Breast epithelium (tissue), 4 donors: ENCODE results near the gene TYW5. TPM values are rescaled to one million over a fixed set of nuclear protein-coding genes. Genes with fewer than 3 reads are reported as not detected.

ENCODE experiments used
- DNase-seq, 2 donors: peaks; one replicate each; pipeline ENCODE4 v3.0.0-alpha.2; 2019; ENCODE audit warnings: low spot score in 2 of 2
- H3K27ac ChIP-seq, 2 donors: fragments of 200-600 bp; sonication (generic) in 1 of 2; one replicate each; pipeline ENCODE4 v1.5.1; 2016 to 2019; ENCODE audit warnings: mild to moderate bottlenecking in 1 of 2
- H3K27me3 ChIP-seq, 2 donors: fragments of 200-600 bp; sonication (generic) in 1 of 2; one replicate each; pipeline versions ENCODE4 v1.5.1 to v1.6.0; 2017 to 2019; ENCODE audit warnings: control low read depth in 1 of 2, mild to moderate bottlenecking in 1 of 2
- H3K36me3 ChIP-seq: fragments of 200-600 bp; one replicate; pipeline ENCODE4 v1.5.1; 2019
- H3K4me1 ChIP-seq, 2 donors: fragments of 200-600 bp; sonication (generic); one replicate each; pipeline ENCODE4 v1.5.1; 2016 to 2019; ENCODE audit warnings: control low read depth in 1 of 2
- H3K4me3 ChIP-seq, 3 donors: fragments of 200-600 bp; sonication (generic); 1 replicate in 2 of 3; 2 replicates in 1 of 3; pipeline ENCODE4 v1.5.1; 2016 to 2019; ENCODE audit warnings: mild to moderate bottlenecking in 3 of 3, moderate library complexity in 2 of 3
- H3K9me3 ChIP-seq, 2 donors: fragments of 200-600 bp; sonication (generic) in 1 of 2; one replicate each; pipeline ENCODE4 v1.5.1; 2016 to 2019; ENCODE audit warnings: control low read depth in 1 of 2
- CTCF ChIP-seq, 3 donors: fragments of 450-650 bp; IDR thresholded peaks; one replicate each; pipeline ENCODE4 v1.5.1; 2016 to 2017; ENCODE audit warnings: antibody characterized with exemption in 3 of 3, mild to moderate bottlenecking in 3 of 3, moderate library complexity in 3 of 3
- POLR2A ChIP-seq: fragments of 450-650 bp; IDR thresholded peaks from one replicate; pipeline ENCODE4 v1.6.1; 2016; ENCODE audit warnings: antibody characterized with exemption, mild to moderate bottlenecking, moderate library complexity
- POLR2AphosphoS5 ChIP-seq, 3 donors: sonication (generic); formaldehyde crosslinking; IDR thresholded peaks; one replicate each; pipeline ENCODE4 v1.6.1; 2017; ENCODE audit warnings: antibody characterized with exemption in 3 of 3
- intact Hi-C: fragments of 100-400 bp; cut with DNase I; formaldehyde crosslinking; loops from one replicate; pipeline ENCODE4 v1.15.1; 2023; ENCODE audit warnings: low total_unique reads
- total RNA-seq, 3 donors: library from RNA; depleted of rRNA; stranded (reverse); fragments of >200 nt; gene quantifications; one replicate each; pipeline ENCODE4 v1.1.0, GENCODE V29; 2016

The TYW5 gene
- total RNA-seq, 3 donors from 2014 or later = 7.2 to 12.9 (median 9.8) TPM

DNA sequence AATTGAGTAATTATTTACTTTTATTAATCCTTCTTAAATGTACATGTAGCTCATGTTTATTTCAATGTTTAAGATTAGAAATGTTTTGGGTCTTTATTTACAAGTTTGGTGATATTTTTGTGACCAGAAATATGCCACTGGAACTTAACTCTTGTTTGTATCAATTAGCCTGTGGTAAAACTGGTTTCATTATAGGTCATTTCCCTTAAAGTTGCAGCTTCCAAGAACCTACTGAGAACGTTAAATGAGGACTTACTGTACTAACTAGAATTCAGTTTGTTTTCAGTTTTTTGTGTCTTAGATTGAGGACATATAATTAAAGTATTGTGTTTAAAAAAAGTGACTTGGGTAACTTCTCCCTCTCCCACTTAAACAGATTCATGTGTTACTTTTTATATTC lies 4.3 kb downstream of the TYW5 start:
- Histone ChIP-seq H3K4me1 (no peaks in the 10 kb centered on the region), H3K4me3 (no peak overlapping the region), H3K9me3 (no peaks in the 10 kb centered on the region), H3K27ac (no peak overlapping the region), H3K36me3 (peaks cover 4% of the 10 kb centered on the region), H3K27me3 (no peaks in the 10 kb centered on the region)
- TF ChIP-seq POLR2A = no peak
- TF ChIP-seq POLR2AphosphoS5 (IDR thresholded peaks at IDR 0.05) = no peak
- TF ChIP-seq CTCF (IDR thresholded peaks at IDR 0.05) = no peak
- DNase-seq = no peak
- intact Hi-C loops = no loop called here

DNA sequence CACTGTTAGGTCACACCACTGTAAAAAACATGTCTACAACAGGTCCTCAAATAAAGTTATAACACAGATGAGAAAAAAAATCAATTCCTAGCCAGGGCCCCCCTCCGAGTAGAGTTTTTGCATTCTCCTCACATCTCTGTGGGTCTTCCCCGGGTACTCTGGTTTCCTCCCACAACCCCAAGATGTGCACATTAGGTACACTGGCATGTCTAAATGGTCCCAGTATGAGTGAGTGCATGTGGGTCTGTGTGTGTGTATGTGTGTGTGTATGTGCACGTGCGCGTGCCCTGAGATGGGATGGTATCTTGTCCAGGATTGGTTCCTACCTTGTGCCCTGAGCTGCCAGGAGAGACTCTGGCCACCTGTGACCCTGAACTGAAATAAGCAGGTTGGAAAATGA lies 4.9 kb downstream of the TYW5 start:
- Histone ChIP-seq H3K4me1 (no peaks in the 10 kb centered on the region), H3K9me3 (no peaks in the 10 kb centered on the region), H3K27ac (no peak overlapping the region), H3K4me3 (no peak overlapping the region), H3K27me3 (no peaks in the 10 kb centered on the region), H3K36me3 (peaks cover 4% of the 10 kb centered on the region)
- TF ChIP-seq POLR2AphosphoS5 (IDR thresholded peaks at IDR 0.05) = no peak
- TF ChIP-seq POLR2A = no peak
- no peak for TF ChIP-seq CTCF (IDR thresholded peaks at IDR 0.05)
- DNase-seq = no peak
- intact Hi-C loops = no loop called here

DNA sequence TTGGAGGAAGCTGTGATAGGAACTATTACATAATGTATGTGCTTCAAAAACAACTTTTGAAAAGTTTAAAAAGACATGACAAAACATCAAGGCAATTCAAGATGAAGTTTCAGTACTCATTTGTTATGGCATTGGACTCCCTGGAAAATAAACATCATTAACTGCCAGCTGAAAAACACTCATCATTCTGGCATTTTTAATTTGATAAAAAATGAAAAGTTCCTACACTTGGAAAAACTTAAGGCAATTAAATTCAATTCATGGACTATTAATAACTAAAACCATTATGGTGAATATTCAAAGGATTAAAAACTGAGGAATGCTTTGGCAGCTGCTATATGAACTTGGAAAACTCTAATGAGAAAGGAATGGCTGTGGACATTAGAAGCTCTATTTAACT lies 8.5 kb downstream of the TYW5 start:
- no peaks in the 10 kb centered on the region for H3K9me3 ChIP-seq
- DNase-seq = no peak
- H3K36me3 ChIP-seq = peaks cover 4% of the 10 kb centered on the region
- H3K27me3 ChIP-seq = no peaks in the 10 kb centered on the region
- H3K4me3 ChIP-seq = no peak overlapping the region
- TF ChIP-seq CTCF (IDR thresholded peaks at IDR 0.05) (no peak), POLR2AphosphoS5 (IDR thresholded peaks at IDR 0.05) (no peak), POLR2A (no peak)
- no peaks in the 10 kb centered on the region for H3K4me1 ChIP-seq
- intact Hi-C loops = no loop called here
- H3K27ac ChIP-seq = no peak overlapping the region

DNA sequence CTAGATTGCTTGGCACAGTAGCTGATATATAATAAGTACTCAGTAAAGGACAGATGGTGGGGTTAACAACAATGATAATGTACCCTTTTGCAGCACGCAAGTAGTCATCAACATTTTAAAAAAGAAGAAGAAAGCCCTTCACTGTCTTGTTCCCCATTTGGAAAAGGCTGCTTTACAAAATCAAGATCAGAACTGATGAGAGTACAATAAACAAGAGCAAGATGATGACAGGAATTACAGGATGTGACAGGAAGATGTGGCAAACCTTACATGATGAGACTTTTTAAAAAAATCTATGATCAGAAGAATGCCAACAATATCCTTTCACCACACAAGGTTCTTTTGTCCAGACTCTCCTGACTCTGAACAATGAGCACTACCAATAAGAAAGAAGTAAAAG lies 9.1 kb downstream of the TYW5 start:
- intact Hi-C loops = no loop called here
- Histone ChIP-seq H3K4me3 (no peak overlapping the region), H3K27ac (no peak overlapping the region), H3K36me3 (peaks cover 4% of the 10 kb centered on the region), H3K9me3 (no peaks in the 10 kb centered on the region), H3K27me3 (no peaks in the 10 kb centered on the region), H3K4me1 (no peaks in the 10 kb centered on the region)
- no peak for DNase-seq
- TF ChIP-seq POLR2A (no peak), POLR2AphosphoS5 (IDR thresholded peaks at IDR 0.05) (no peak), CTCF (IDR thresholded peaks at IDR 0.05) (no peak)

- no peaks in the 10 kb centered on the region for H3K27me3 ChIP-seq
- no peak overlapping the region for H3K4me3 ChIP-seq
- H3K36me3 ChIP-seq = peaks cover 4% of the 10 kb centered on the region
- H3K9me3 ChIP-seq = no peaks in the 10 kb centered on the region
- DNase-seq = no peak
- intact Hi-C loops = no loop called here
- no peaks in the 10 kb centered on the region for H3K4me1 ChIP-seq
- no peak for TF ChIP-seq POLR2A
- TF ChIP-seq POLR2AphosphoS5 (IDR thresholded peaks at IDR 0.05) = no peak
- no peak overlapping the region for H3K27ac ChIP-seq
Measured at GRCh38 chr2:199943373-199943772, 11.9 kb downstream of the TYW5 start.

DNA sequence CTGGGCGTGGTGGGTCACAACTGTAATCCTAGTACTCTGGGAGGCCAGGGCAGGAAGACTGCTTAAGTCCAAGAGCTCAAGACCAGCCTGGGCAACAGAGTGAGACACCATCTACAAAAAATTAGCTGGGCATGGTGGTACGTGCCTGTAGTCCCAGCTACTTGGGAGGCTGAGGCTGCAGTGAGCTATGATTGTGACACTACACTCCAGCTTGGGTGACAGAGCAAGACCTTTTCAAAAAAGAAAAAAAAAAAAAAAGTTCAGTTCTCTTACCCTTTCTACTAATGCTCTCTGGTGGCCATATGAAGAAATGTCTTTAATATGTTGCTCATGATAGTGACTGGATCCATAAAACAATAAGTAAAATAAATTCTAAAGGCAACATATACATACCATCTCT lies 14.9 kb downstream of the TYW5 start:
- H3K27ac ChIP-seq = no peak overlapping the region
- no peaks in the 10 kb centered on the region for H3K27me3 ChIP-seq
- no peaks in the 10 kb centered on the region for H3K4me1 ChIP-seq
- intact Hi-C loops = no loop called here
- H3K9me3 ChIP-seq = no peaks in the 10 kb centered on the region
- no peak for DNase-seq
- TF ChIP-seq CTCF (IDR thresholded peaks at IDR 0.05) (no peak), POLR2A (no peak), POLR2AphosphoS5 (IDR thresholded peaks at IDR 0.05) (no peak)
- no peak overlapping the region for H3K4me3 ChIP-seq
- H3K36me3 ChIP-seq = no peaks in the 10 kb centered on the region
